GM12864 (cell line): ENCODE data around the gene FAM20C.
A peak's percentile ranks its signal among the peaks of the same experiment; 100 is the strongest.

Source experiments
- DNase-seq: peaks from one replicate; pipeline ENCODE4 v3.0.0-alpha.2; 2011; ENCODE audit warnings: low read depth
- H3K4me3 ChIP-seq: 2 replicates; pipeline ENCODE4 v1.5.1; 2011; ENCODE audit warnings: mild to moderate bottlenecking, low read depth, low read length, control low read depth
- TF ChIP-seq, protein P1 (sequence below): IDR thresholded peaks from 2 replicates; pipeline ENCODE4 v1.5.1; 2011; ENCODE audit warnings: low read depth, mild to moderate bottlenecking, moderate library complexity, low read length, control low read depth, inconsistent platforms; ENCODE audit errors: missing control alignments

Gene FAM20C

GRCh38 chr7:229184-229964 lies 37.0 kb downstream of the FAM20C start:
- no peak for DNase-seq
- TF ChIP-seq, protein P1, sequence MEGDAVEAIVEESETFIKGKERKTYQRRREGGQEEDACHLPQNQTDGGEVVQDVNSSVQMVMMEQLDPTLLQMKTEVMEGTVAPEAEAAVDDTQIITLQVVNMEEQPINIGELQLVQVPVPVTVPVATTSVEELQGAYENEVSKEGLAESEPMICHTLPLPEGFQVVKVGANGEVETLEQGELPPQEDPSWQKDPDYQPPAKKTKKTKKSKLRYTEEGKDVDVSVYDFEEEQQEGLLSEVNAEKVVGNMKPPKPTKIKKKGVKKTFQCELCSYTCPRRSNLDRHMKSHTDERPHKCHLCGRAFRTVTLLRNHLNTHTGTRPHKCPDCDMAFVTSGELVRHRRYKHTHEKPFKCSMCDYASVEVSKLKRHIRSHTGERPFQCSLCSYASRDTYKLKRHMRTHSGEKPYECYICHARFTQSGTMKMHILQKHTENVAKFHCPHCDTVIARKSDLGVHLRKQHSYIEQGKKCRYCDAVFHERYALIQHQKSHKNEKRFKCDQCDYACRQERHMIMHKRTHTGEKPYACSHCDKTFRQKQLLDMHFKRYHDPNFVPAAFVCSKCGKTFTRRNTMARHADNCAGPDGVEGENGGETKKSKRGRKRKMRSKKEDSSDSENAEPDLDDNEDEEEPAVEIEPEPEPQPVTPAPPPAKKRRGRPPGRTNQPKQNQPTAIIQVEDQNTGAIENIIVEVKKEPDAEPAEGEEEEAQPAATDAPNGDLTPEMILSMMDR, result no peak
- no peak overlapping the region for H3K4me3 ChIP-seq

- TF ChIP-seq, protein P1, result no peak
- H3K4me3 ChIP-seq, result no peak overlapping the region
- DNase-seq, result no peak
Observed at GRCh38 chr7:230274-230673, 37.9 kb downstream of the FAM20C start.

- H3K4me3 ChIP-seq, result no peak overlapping the region
- DNase-seq, result no peak
- TF ChIP-seq, protein P1, result peak; percentile 11
Observed at GRCh38 chr7:231030-231857, 38.9 kb downstream of the FAM20C start.

GRCh38 chr7:231858-232246 lies 39.5 kb downstream of the FAM20C start:
- TF ChIP-seq, protein P1, result no peak
- no peak for DNase-seq
- H3K4me3 ChIP-seq, result no peak overlapping the region

DNA sequence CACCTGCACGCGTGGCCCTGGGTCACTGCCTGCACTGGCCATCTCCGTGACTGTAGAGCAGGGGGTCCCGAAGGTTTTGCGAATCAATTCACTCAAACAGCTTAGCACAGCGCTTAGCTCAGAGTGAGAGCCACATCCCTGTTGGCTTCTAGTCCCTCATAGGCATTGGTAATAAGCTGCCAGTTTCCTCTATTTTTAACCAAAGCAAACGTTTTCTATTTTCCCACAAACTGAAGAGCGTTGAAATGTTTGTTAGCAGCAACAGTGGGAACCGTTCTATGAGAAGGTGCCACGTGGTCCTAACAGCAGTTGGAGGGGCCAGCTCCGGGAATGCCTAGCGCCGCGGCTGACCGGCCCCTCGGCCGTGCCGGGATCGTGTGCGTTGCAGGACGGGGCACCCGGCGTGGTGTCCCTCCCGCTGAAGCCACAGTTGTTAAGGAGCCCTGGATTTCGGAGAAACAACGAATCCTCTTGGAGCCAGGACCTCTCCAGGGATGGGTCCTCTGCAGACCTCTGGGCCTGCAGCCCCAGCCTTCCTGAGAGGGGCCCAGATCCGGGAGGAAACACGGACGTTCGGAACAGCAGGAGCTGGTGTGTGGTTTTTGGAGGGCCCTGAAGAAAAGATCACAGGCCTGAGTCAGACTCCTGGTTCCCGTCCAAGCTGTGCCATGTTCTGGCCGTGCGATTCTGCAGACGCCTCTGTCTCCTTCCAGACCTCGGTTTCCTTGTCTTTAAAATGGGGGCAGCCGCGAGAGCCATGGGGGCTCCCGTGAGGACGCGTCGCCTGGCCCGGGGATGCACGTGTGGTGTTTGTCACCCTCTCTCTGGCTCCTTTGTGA lies 40.3 kb downstream of the FAM20C start:
- no peak overlapping the region for H3K4me3 ChIP-seq
- TF ChIP-seq, protein P1, result no peak
- no peak for DNase-seq

DNA sequence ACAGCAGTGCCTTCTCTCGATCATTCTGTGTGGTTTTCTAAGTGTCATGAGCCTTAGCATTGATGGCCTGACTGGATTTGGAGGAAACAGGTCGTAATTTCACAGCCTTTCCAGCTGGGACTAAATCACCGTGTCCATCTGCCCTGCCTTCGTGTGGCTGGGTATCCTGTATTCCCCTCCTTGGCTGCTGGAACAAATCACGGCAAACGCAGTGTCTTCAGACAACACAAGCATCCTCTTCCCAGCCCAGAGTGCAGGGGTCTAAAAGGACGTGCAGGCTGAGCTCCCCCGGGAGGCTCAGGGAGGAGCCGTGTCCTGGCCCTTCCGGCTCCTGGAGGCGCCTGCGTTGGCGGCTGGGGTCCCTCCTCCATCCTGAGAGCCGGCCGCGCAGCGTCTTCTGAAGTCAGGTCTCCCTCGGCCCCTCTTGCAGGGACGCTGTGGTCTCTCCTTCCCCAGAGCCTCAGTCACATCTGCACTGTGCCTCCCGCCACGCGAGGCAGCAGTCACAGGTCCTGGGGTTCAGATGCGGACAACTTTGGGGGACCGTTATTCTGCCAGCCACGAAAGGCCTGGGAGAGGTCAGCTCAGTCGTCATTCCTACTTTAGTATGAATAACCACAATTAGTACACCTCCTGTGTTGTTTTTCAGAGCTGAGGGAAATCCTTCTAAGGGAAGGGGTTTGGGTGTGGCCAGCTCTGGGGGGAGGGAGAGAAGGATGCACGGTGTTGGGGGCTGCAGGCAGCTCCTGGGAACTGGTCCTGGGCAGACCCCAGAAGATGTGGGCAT lies 41.1 kb downstream of the FAM20C start:
- H3K4me3 ChIP-seq, result no peak overlapping the region
- TF ChIP-seq, protein P1, result no peak
- DNase-seq, result no peak
